HFF-Myc (cell line): ENCODE results near the gene EIF3I.

ENCODE experiments used
- DNase-seq: peaks from one replicate; pipeline ENCODE4 v3.0.0-alpha.2; 2011; ENCODE audit warnings: low read depth; ENCODE audit errors: extremely low read depth
- H3K4me3 ChIP-seq: replicated peaks from 2 replicates; pipeline ENCODE4 v1.5.1; 2011; ENCODE audit warnings: low read depth, mild to moderate bottlenecking, control low read depth, low read length
- CTCF ChIP-seq: IDR thresholded peaks from 2 replicates; pipeline ENCODE4 v1.5.1; 2012; ENCODE audit warnings: mild to moderate bottlenecking, low read depth, low read length, control low read depth; ENCODE audit errors: missing control alignments

The EIF3I gene

GRCh38 chr1:32269744-32270143, 47.5 kb downstream of the EIF3I start:
- no peak for DNase-seq
- H3K4me3 ChIP-seq: no peak overlapping the region
- TF ChIP-seq CTCF: no peak

- no peak overlapping the region for H3K4me3 ChIP-seq
- no peak for DNase-seq
- TF ChIP-seq CTCF: no peak
Measured at GRCh38 chr1:32272557-32273390, 50.6 kb downstream of the EIF3I start.

- no peak for TF ChIP-seq CTCF
- DNase-seq: no peak
- no peak overlapping the region for H3K4me3 ChIP-seq
Measured at GRCh38 chr1:32273391-32274208, 51.4 kb downstream of the EIF3I start.

GRCh38 chr1:32274646-32275340, 52.6 kb downstream of the EIF3I start:
- H3K4me3 ChIP-seq: no peak overlapping the region
- DNase-seq: no peak
- TF ChIP-seq CTCF: no peak

- H3K4me3 ChIP-seq: no peak overlapping the region
- DNase-seq: no peak
- no peak for TF ChIP-seq CTCF
Measured at GRCh38 chr1:32275424-32275823, 53.2 kb downstream of the EIF3I start.

- H3K4me3 ChIP-seq: no peak overlapping the region
- TF ChIP-seq CTCF: no peak
- no peak for DNase-seq
Measured at GRCh38 chr1:32276032-32276782, 54.0 kb downstream of the EIF3I start.
